Measurements from ENCODE around the gene POLR2L.

GRCh38 chr11:849951-850774, 7.8 kb upstream of the POLR2L start:
- TF ChIP-seq POLR2AphosphoS5 (IDR thresholded peaks at IDR 0.05; ENCODE audit: insufficient read depth in 1 of 2, low read depth in 1 of 2) (no peak), POLR2A (IDR thresholded peaks at IDR 0.05) (no peak)
- TF ChIP-seq, protein P1, sequence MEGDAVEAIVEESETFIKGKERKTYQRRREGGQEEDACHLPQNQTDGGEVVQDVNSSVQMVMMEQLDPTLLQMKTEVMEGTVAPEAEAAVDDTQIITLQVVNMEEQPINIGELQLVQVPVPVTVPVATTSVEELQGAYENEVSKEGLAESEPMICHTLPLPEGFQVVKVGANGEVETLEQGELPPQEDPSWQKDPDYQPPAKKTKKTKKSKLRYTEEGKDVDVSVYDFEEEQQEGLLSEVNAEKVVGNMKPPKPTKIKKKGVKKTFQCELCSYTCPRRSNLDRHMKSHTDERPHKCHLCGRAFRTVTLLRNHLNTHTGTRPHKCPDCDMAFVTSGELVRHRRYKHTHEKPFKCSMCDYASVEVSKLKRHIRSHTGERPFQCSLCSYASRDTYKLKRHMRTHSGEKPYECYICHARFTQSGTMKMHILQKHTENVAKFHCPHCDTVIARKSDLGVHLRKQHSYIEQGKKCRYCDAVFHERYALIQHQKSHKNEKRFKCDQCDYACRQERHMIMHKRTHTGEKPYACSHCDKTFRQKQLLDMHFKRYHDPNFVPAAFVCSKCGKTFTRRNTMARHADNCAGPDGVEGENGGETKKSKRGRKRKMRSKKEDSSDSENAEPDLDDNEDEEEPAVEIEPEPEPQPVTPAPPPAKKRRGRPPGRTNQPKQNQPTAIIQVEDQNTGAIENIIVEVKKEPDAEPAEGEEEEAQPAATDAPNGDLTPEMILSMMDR (IDR thresholded peaks at IDR 0.05): no peak
